Measurements from ENCODE around the gene EPG5. TPM values are rescaled to one million over a fixed set of nuclear protein-coding genes. Genes with fewer than 3 reads are reported as not detected.
A peak's percentile ranks its signal among the peaks of the same experiment; 100 is the strongest.
"Not testable (repeated sequence)": the region's sequence is repeated elsewhere in the genome, so short reads cannot be mapped to it uniquely, and the experiment has no call there.

Gene EPG5
- total RNA-seq, 1 donor from 2014 or later = 38.5 TPM

DNA sequence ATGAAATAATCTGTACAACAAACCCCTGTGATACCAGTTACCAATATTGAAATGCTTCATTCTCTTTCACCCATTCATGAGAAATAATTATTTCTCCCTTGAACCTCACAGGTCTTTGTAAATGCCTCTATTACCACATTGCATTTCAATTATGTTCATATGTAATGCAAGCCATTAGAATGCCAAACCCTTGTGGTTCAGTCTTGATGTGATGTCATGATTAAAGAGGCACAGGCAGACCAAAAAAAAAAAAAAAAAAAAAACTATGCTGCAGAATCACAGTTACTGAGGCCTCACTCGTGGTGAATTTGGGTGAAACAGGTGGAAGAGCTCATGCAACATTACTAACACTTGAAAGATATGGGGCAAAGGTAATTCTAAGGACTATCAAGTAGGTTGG lies 9.4 kb upstream of the EPG5 start:
- no peaks in the 10 kb centered on the region for H3K9me3 ChIP-seq
- TF ChIP-seq, protein P1, sequence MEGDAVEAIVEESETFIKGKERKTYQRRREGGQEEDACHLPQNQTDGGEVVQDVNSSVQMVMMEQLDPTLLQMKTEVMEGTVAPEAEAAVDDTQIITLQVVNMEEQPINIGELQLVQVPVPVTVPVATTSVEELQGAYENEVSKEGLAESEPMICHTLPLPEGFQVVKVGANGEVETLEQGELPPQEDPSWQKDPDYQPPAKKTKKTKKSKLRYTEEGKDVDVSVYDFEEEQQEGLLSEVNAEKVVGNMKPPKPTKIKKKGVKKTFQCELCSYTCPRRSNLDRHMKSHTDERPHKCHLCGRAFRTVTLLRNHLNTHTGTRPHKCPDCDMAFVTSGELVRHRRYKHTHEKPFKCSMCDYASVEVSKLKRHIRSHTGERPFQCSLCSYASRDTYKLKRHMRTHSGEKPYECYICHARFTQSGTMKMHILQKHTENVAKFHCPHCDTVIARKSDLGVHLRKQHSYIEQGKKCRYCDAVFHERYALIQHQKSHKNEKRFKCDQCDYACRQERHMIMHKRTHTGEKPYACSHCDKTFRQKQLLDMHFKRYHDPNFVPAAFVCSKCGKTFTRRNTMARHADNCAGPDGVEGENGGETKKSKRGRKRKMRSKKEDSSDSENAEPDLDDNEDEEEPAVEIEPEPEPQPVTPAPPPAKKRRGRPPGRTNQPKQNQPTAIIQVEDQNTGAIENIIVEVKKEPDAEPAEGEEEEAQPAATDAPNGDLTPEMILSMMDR (IDR thresholded peaks at IDR 0.05) = no peak
- H3K4me3 ChIP-seq = no peak overlapping the region
- no peaks in the 10 kb centered on the region for H3K27me3 ChIP-seq
- H3K27ac ChIP-seq = no peak overlapping the region
- intact Hi-C loops (cut with DNase I) = no loop called here
- DNase-seq (no peak), ATAC-seq (no peak)
- H3K4me1 ChIP-seq = no peaks in the 10 kb centered on the region
- no peaks in the 10 kb centered on the region for H3K36me3 ChIP-seq

DNA sequence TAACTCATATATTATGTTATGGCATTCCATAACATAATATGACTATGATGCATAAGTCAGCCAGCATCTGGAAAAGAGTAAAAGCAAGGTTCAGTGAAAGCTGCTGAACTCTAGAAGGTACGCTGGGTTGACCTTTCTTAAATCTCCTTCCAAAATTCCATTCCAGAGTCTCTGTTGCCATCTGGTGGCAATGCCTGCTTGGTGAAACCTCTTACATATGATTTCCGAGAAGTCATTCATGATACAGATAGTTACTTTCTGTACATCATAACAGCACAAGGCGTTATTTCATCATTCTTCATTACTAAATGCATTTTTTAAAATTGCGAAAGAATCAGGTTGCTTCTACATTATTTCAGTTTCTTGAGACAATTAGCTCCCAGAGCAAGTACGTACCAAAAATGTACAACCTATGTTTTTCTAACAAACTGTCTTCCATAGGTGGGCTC lies 7.0 kb upstream of the EPG5 start:
- intact Hi-C loops (cut with DNase I) = no loop called here
- Histone ChIP-seq H3K36me3 (no peaks in the 10 kb centered on the region), H3K4me1 (no peaks in the 10 kb centered on the region), H3K4me3 (no peak overlapping the region), H3K27me3 (no peaks in the 10 kb centered on the region), H3K9me3 (no peaks in the 10 kb centered on the region), H3K27ac (no peak overlapping the region)
- DNase-seq (no peak), ATAC-seq (peak; percentile 95)
- TF ChIP-seq, protein P1 (IDR thresholded peaks at IDR 0.05) = peak; percentile 84

DNA sequence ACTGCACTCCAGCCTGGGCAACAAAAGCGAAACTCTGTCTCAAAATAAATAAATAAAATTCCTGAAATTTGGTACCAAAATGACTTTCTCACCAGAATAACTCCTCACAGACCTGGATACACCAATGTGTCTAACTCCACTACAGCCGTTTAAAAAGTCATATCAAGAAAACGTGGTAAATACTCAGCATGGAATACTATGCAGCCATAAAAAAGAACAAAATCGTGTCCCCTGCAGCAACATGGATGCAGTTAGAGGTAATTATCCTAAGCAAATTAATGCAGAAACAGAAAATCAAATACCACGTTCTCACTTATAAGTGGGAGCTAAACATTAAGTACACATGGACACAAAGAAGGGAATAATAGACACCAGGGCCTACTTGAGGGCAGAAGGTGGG lies 2.2 kb downstream of the EPG5 start:
- intact Hi-C loops (cut with DNase I); DNase-seq: not testable (repeated sequence)

GRCh38 chr18:45962866-45963265 lies 4.3 kb downstream of the EPG5 start:
- intact Hi-C loops (cut with DNase I) = no loop called here
- no peak overlapping the region for H3K4me3 ChIP-seq
- ATAC-seq (no peak), DNase-seq (no peak)
- TF ChIP-seq, protein P1 (IDR thresholded peaks at IDR 0.05) = no peak
- H3K9me3 ChIP-seq = no peaks in the 10 kb centered on the region
- no peaks in the 10 kb centered on the region for H3K36me3 ChIP-seq
- H3K27ac ChIP-seq = peak overlapping the region; percentile 19
- H3K27me3 ChIP-seq = no peaks in the 10 kb centered on the region
- peaks cover 48% of the 10 kb centered on the region for H3K4me1 ChIP-seq

More for the DNA sequence above, 2.2 kb downstream of the EPG5 start:
- not testable (repeated sequence) for H3K36me3 ChIP-seq, ATAC-seq, H3K9me3 ChIP-seq, H3K27me3 ChIP-seq, H3K4me3 ChIP-seq, H3K27ac ChIP-seq
- H3K4me1 ChIP-seq = peaks cover 40% of the 10 kb centered on the region

DNA sequence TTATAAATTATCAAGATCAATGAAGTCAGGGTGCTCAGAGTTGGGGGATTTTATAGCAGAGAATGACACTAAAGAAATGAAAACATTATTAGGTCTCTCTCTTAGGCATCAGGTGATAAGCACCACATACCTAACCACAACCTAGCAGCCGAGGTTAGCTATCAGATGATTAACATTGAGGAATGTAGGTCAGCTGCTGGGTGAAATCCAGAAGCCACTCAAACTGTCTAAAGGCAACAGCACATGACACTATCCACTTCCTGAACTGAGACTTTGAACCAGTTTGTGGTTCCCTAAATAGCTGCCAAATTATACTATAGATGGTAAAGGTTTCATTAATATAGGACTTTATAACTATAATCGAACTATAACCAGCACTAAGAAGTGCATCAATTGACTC lies 4.7 kb downstream of the EPG5 start:
- H3K9me3 ChIP-seq = no peaks in the 10 kb centered on the region
- peak overlapping the region; percentile 19 for H3K27ac ChIP-seq
- intact Hi-C loops (cut with DNase I) = no loop called here
- no peak overlapping the region for H3K4me3 ChIP-seq
- H3K4me1 ChIP-seq = peaks cover 48% of the 10 kb centered on the region
- DNase-seq = no peak
- peak; percentile 66 for ATAC-seq
- TF ChIP-seq, protein P1 (IDR thresholded peaks at IDR 0.05) = no peak
- no peaks in the 10 kb centered on the region for H3K36me3 ChIP-seq
- no peaks in the 10 kb centered on the region for H3K27me3 ChIP-seq

DNA sequence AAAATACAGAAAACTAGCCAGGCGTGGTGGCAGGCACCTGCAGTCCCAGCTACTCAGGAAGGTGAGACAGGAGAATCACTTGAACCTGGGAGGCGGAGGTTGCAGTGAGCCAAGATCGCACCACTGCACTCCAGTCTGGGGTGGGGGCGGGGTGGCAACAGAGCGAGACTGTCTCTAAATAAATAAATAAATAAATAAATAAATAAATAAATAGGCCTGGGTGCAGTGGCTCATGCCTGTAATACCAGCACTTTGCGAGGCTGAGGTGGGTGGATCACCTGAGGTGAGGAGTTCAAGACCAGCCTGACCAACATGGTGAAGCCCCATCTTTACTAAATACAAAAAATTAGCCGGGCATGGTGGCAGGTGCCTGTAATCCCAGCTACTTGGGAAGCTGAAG lies 7.6 kb downstream of the EPG5 start:
- H3K4me1 ChIP-seq = peaks cover 37% of the 10 kb centered on the region
- H3K36me3 ChIP-seq; H3K9me3 ChIP-seq; H3K4me3 ChIP-seq; DNase-seq; ATAC-seq; intact Hi-C loops (cut with DNase I); H3K27me3 ChIP-seq; H3K27ac ChIP-seq: not testable (repeated sequence)

GRCh38 chr18:45958730-45959129 lies 8.4 kb downstream of the EPG5 start:
- H3K4me3 ChIP-seq = no peak overlapping the region
- no peak for ATAC-seq
- H3K9me3 ChIP-seq = no peaks in the 10 kb centered on the region
- no peaks in the 10 kb centered on the region for H3K27me3 ChIP-seq
- intact Hi-C loops (cut with DNase I) = no loop called here
- TF ChIP-seq, protein P1 (IDR thresholded peaks at IDR 0.05) = no peak
- no peak for DNase-seq
- H3K27ac ChIP-seq = no peak overlapping the region
- peaks cover 36% of the 10 kb centered on the region for H3K4me1 ChIP-seq
- H3K36me3 ChIP-seq = peaks cover 16% of the 10 kb centered on the region
